ENCODE measurements around the gene BBS12.
A peak's percentile ranks its signal among the peaks of the same experiment; 100 is the strongest.

DNA sequence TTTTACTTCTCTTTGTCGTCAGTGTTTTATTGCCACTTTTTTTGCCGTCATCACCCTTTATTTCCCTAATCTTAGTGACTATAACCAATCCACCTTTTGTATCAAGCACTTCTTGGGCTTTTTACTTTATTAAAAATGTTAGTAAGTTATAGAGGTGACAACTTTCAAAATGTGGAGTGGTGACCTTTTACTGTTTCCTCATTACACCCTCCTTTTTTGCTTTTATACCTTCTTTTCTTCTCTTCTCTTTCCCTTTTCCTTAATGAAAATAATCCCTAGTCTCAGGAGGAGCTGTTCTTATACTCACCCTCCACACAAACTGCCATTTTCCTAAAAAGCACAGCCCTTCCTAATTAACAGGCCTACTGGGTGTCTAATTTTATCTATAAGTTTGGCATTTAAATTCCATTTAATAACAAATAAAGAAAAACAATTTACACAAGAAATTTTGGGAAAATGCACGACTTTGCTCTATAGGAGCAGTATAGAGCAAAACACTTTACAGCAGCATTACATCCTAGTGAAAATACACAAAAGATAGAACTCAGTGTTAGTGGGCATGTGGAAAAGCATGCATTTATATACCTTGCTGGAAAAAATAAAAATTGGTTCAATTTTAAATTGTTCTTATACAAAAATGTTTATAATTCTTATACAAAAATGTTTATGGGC, 27.3 kb downstream of the BBS12 start:
- TF ChIP-seq, protein P1, sequence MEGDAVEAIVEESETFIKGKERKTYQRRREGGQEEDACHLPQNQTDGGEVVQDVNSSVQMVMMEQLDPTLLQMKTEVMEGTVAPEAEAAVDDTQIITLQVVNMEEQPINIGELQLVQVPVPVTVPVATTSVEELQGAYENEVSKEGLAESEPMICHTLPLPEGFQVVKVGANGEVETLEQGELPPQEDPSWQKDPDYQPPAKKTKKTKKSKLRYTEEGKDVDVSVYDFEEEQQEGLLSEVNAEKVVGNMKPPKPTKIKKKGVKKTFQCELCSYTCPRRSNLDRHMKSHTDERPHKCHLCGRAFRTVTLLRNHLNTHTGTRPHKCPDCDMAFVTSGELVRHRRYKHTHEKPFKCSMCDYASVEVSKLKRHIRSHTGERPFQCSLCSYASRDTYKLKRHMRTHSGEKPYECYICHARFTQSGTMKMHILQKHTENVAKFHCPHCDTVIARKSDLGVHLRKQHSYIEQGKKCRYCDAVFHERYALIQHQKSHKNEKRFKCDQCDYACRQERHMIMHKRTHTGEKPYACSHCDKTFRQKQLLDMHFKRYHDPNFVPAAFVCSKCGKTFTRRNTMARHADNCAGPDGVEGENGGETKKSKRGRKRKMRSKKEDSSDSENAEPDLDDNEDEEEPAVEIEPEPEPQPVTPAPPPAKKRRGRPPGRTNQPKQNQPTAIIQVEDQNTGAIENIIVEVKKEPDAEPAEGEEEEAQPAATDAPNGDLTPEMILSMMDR (conservative IDR thresholded peaks at IDR 0.05 in 1 of 2, IDR thresholded peaks at IDR 0.05 in 1 of 2; ENCODE audit: low read depth in 1 of 2, low read length in 2 of 2), result peak; percentile 27 to 61
- TF ChIP-seq EZH2 (IDR thresholded peaks at IDR 0.05; ENCODE audit: low read length, missing control alignments), result no peak

Data from fibroblast of lung (primary cell).